PFSK-1 (cell line): ENCODE measurements around the gene FAM168A.

ENCODE experiments used
- POLR2AphosphoS5 ChIP-seq: IDR thresholded peaks from 2 replicates; pipeline ENCODE4 v1.6.1; 2012; ENCODE audit warnings: low read depth, mild to moderate bottlenecking, control low read depth, low read length, moderate library complexity
- SIN3A ChIP-seq: IDR thresholded peaks from 2 replicates; pipeline ENCODE4 v1.6.1; 2012; ENCODE audit warnings: mild to moderate bottlenecking, low read length, moderate library complexity, borderline replicate concordance; ENCODE audit not compliant: insufficient read depth
- TAF1 ChIP-seq: IDR thresholded peaks from 2 replicates; pipeline ENCODE4 v1.6.1; 2012; ENCODE audit warnings: low read length, control low read depth, borderline replicate concordance; ENCODE audit not compliant: insufficient read depth
- TF ChIP-seq, protein P1 (sequence below), 2 experiments: IDR thresholded peaks; 2 replicates each; pipeline versions ENCODE4 v1.6.1 to v1.8.0; 2011 to 2012; ENCODE audit warnings: low read depth in 2 of 2, low read length in 2 of 2, control low read depth in 1 of 2, inconsistent platforms in 1 of 2, mild to moderate bottlenecking in 1 of 2, moderate library complexity in 1 of 2; ENCODE audit not compliant: insufficient read depth in 1 of 2

DNA sequence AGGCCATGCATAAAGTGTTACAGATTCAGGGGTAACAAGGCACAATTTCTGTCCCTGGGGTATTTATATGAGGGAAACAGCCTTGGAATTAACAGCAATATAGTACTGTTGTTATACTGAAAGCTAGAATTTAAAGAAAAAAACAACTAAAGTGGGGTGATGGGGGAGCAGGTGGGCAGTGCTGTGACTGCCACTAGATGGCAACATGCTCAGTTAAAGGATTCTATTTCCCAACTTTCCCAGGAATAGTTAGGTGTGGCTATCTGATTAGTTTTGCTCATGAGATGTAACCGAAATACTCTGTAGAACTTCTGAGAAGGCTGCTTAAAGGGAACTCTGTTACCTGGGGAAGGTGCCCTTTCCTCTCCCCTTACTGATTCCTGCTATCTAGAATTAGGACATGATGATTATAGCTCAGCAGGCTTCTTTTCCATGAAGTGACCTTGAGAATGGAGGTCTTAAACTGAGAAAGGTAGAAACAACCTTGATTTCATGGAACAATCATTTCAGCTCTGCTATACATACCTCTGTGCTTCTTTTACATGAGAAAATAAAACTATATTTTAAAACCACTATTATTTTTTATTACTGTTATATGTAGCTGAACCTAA lies 119.1 kb downstream of the FAM168A start:
- no peak for TF ChIP-seq TAF1
- TF ChIP-seq SIN3A: no peak
- TF ChIP-seq POLR2AphosphoS5: no peak
- TF ChIP-seq, protein P1, sequence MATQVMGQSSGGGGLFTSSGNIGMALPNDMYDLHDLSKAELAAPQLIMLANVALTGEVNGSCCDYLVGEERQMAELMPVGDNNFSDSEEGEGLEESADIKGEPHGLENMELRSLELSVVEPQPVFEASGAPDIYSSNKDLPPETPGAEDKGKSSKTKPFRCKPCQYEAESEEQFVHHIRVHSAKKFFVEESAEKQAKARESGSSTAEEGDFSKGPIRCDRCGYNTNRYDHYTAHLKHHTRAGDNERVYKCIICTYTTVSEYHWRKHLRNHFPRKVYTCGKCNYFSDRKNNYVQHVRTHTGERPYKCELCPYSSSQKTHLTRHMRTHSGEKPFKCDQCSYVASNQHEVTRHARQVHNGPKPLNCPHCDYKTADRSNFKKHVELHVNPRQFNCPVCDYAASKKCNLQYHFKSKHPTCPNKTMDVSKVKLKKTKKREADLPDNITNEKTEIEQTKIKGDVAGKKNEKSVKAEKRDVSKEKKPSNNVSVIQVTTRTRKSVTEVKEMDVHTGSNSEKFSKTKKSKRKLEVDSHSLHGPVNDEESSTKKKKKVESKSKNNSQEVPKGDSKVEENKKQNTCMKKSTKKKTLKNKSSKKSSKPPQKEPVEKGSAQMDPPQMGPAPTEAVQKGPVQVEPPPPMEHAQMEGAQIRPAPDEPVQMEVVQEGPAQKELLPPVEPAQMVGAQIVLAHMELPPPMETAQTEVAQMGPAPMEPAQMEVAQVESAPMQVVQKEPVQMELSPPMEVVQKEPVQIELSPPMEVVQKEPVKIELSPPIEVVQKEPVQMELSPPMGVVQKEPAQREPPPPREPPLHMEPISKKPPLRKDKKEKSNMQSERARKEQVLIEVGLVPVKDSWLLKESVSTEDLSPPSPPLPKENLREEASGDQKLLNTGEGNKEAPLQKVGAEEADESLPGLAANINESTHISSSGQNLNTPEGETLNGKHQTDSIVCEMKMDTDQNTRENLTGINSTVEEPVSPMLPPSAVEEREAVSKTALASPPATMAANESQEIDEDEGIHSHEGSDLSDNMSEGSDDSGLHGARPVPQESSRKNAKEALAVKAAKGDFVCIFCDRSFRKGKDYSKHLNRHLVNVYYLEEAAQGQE (IDR thresholded peaks at IDR 0.05; ENCODE audit: insufficient read depth in 1 of 2, low read depth in 2 of 2, low read length in 2 of 2): no peak
